Osteocyte (in vitro differentiated cells): ENCODE measurements around the gene COL21A1. TPM values are rescaled to one million over a fixed set of nuclear protein-coding genes. Genes with fewer than 3 reads are reported as not detected.

Experiments used
- DNase-seq: peaks from one replicate; pipeline ENCODE4 v3.0.0; 2021; ENCODE audit warnings: mixed read lengths; ENCODE audit not compliant: unreplicated experiment; ENCODE audit errors: extremely low spot score
- H3K27ac Mint-ChIP-seq: one replicate; pipeline ENCODE4 v1.8.0; 2021; ENCODE audit warnings: mild to moderate bottlenecking, mixed read lengths; ENCODE audit not compliant: unreplicated experiment
- H3K27me3 Mint-ChIP-seq: one replicate; pipeline ENCODE4 v1.8.0; 2021; ENCODE audit warnings: mixed read lengths; ENCODE audit not compliant: unreplicated experiment
- H3K36me3 Mint-ChIP-seq: one replicate; pipeline ENCODE4 v1.8.0; 2021; ENCODE audit warnings: mixed read lengths; ENCODE audit not compliant: unreplicated experiment
- H3K4me1 Mint-ChIP-seq: one replicate; pipeline ENCODE4 v1.8.0; 2021; ENCODE audit warnings: mixed read lengths; ENCODE audit not compliant: unreplicated experiment
- H3K4me3 Mint-ChIP-seq: one replicate; pipeline ENCODE4 v1.8.0; 2021; ENCODE audit warnings: mild to moderate bottlenecking, moderate library complexity, mixed read lengths; ENCODE audit not compliant: unreplicated experiment
- H3K9me3 Mint-ChIP-seq: one replicate; pipeline ENCODE4 v1.8.0; 2021; ENCODE audit warnings: mixed read lengths; ENCODE audit not compliant: unreplicated experiment
- CTCF ChIP-seq: fragments of 200-600 bp; sonication (generic); IDR thresholded peaks from 2 replicates; pipeline ENCODE4 v1.5.0; 2021; ENCODE audit warnings: antibody characterized with exemption, mild to moderate bottlenecking, moderate library complexity
- total RNA-seq: library from RNA; stranded (reverse); gene quantifications from 2 replicates; pipeline ENCODE4 v1.2.1, GENCODE V29; 2021

COL21A1 gene
- total RNA-seq, 1 donor from 2014 or later: 60.0 TPM

GRCh38 chr6:56144538-56145324, 102.6 kb downstream of the COL21A1 start:
- no peak for DNase-seq
- Mint-ChIP-seq H3K36me3 (peaks cover 30% of the 10 kb centered on the region), H3K27me3 (no peaks in the 10 kb centered on the region), H3K4me1 (peaks cover 55% of the 10 kb centered on the region), H3K4me3 (no peak overlapping the region), H3K27ac (peak overlapping the region; percentile 60), H3K9me3 (peaks cover 16% of the 10 kb centered on the region)
- no peak for TF ChIP-seq CTCF

GRCh38 chr6:56143796-56144195, 103.6 kb downstream of the COL21A1 start:
- peaks cover 30% of the 10 kb centered on the region for H3K36me3 Mint-ChIP-seq
- DNase-seq: no peak
- TF ChIP-seq CTCF: no peak
- peaks cover 12% of the 10 kb centered on the region for H3K9me3 Mint-ChIP-seq
- peaks cover 46% of the 10 kb centered on the region for H3K4me1 Mint-ChIP-seq
- no peak overlapping the region for H3K4me3 Mint-ChIP-seq
- H3K27me3 Mint-ChIP-seq: no peaks in the 10 kb centered on the region
- no peak overlapping the region for H3K27ac Mint-ChIP-seq

GRCh38 chr6:56140090-56140489, 107.3 kb downstream of the COL21A1 start:
- Mint-ChIP-seq H3K36me3 (peaks cover 40% of the 10 kb centered on the region), H3K4me1 (peaks cover 17% of the 10 kb centered on the region), H3K27ac (no peak overlapping the region), H3K9me3 (peaks cover 9% of the 10 kb centered on the region), H3K4me3 (no peak overlapping the region), H3K27me3 (no peaks in the 10 kb centered on the region)
- DNase-seq: no peak
- no peak for TF ChIP-seq CTCF

- H3K36me3 Mint-ChIP-seq: peaks cover 42% of the 10 kb centered on the region
These were observed 131.7 kb downstream of the COL21A1 start for GRCh38 chr6:56115715-56116114.

More at GRCh38 chr6:56115715-56116114, 131.7 kb downstream of the COL21A1 start:
- DNase-seq: no peak
- Mint-ChIP-seq H3K27ac (no peak overlapping the region), H3K27me3 (no peaks in the 10 kb centered on the region), H3K9me3 (peaks cover 17% of the 10 kb centered on the region), H3K4me1 (no peaks in the 10 kb centered on the region), H3K4me3 (no peak overlapping the region)
- no peak for TF ChIP-seq CTCF
